ENCODE results near the gene GPR3. TPM values are rescaled to one million over a fixed set of nuclear protein-coding genes. Genes with fewer than 3 reads are reported as not detected.

The GPR3 gene
- total and polyA plus RNA-seq, 9 donors = 0.18 to 1.1 (median 0.84) TPM

DNA sequence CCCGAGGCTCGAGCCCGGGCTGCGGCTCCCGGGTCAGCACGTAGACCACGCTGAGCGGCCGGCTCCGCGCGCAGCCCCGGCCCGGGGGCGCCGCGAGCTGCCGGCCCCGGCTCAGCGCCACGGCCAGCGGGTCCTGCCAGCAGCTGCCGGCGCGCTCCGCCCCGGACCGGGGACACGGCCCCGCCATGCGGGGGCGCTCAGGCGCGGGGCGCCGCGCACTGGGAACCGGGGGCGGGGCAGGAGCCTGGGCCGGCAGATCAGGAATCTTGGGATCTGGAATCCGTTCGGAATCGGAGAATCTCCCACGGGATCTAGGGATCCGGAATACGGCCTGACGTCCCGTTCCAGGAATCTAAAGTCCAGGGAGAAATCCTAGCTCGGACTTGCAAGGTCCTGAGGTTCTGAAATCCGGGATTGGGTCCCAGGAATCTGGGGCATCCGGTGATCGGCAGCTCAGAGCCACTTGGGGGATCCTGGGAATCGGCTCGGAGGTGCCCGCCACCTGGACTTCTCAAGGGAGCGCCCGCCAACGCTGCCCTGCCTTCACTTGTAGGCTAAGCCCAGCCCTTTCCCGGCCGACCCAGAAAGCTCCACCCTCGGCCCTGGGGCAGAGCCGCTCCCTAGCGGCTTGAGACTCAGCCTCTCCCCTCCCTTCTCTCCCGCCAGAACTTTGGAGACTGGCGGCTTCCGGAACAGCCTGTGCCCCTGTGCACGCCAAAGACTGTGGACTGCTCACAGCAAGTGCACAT is 25.8 kb upstream of the GPR3 start, which contains the start of gene MAP3K6:
Gene MAP3K6, minus strand, starts transcription at position 551 of the 749 bp plus-strand sequence. Its CDS starts 364 bp downstream, at position 187.
- DNase-seq = peak; percentile 87
- WGBS (ENCODE audit: insufficient coverage) = under 1% methylated on average over 66 of the region's 67 CpGs
- H3K36me3 ChIP-seq (ENCODE audit: control insufficient read depth, insufficient read depth, low read length) = peaks cover 24% of the 10 kb centered on the region
- peak within 1 kb of the TSS; percentile 99 for H3K27ac ChIP-seq (ENCODE audit: low read length)
- peaks cover 25% of the 10 kb centered on the region for H3K4me1 ChIP-seq (ENCODE audit: control insufficient read depth, insufficient read depth, low read length)
- no peaks in the 10 kb centered on the region for H3K9me3 ChIP-seq (replicated peaks; ENCODE audit: control insufficient read depth, low read depth, low read length)
- H3K4me3 ChIP-seq (ENCODE audit: low read length) = peak within 1 kb of the TSS; percentile 67
- H3K27me3 ChIP-seq (ENCODE audit: control insufficient read depth, insufficient read depth, low read length) = no peaks in the 10 kb centered on the region

DNA sequence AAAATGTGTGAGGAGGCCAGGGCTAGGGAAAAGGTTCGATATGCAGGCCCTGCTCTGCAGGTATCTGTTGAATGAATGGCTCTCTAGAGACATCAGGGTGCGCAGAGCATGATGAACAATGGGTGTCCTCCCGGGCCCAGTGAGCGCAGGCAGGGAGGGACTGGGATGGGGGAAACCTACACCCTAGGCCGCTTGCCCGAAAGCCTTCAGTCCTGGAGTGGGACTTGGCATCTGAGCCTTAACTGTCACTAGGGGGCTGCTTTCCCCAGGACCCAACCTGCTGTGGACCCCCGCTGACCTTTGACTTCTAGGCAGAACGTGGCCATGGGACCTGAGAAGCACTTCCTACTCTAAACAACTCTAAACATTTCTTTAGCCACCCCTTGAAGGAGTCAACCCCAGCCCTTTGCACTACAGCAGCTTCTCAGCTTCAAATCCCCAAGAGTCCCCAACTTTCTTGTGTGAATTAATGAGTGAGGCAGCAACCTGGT is 25.2 kb upstream of the GPR3 start:
- Histone ChIP-seq H3K27ac (ENCODE audit: low read length) (peak overlapping the region; percentile 87), H3K4me3 (ENCODE audit: low read length) (peak overlapping the region; percentile 42), H3K9me3 (replicated peaks; ENCODE audit: control insufficient read depth, low read depth, low read length) (no peaks in the 10 kb centered on the region), H3K27me3 (ENCODE audit: control insufficient read depth, insufficient read depth, low read length) (no peaks in the 10 kb centered on the region), H3K4me1 (ENCODE audit: control insufficient read depth, insufficient read depth, low read length) (peaks cover 25% of the 10 kb centered on the region), H3K36me3 (ENCODE audit: control insufficient read depth, insufficient read depth, low read length) (peaks cover 21% of the 10 kb centered on the region)
- 33% methylated on average over 6 of the region's 8 CpGs for WGBS (ENCODE audit: insufficient coverage)
- no peak for DNase-seq

DNA sequence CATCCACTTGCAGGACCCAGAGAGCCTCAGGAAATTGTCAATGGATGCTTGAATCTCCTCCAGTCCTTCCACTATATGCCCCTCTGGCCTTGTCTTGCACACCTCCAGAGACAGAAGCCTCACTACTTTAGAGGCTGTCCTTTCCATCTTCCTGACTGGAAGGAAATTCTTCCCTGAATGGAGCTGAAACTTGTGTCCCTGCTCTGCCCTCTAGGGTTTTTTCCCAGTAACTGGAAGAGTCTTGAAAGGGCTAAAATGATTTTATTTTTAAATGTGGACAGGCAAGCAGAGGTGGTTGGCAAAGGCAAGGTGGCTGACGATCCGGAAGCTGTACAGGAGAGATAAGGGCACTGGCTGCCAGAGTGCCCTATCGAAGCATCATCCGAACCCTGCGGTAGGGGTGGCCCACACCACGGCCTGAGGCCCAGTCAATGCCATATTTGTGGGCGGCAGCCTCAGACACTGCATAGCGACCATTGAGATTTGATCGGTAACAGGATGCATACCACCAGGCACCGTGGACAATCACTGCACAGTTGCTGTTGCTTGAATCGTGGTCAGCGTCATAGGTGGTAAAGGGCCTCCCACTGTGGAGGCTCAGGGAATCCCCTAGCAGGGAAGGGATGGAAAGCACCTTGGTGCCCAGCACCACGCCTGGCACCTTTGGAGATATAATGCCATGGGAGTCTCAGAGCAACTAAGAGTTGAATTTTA is 23.4 kb upstream of the GPR3 start:
- WGBS (ENCODE audit: insufficient coverage) = 73% methylated on average over 13 of the region's 13 CpGs
- Histone ChIP-seq H3K4me3 (ENCODE audit: low read length) (no peak overlapping the region), H3K27me3 (ENCODE audit: control insufficient read depth, insufficient read depth, low read length) (peaks cover 2% of the 10 kb centered on the region), H3K36me3 (ENCODE audit: control insufficient read depth, insufficient read depth, low read length) (peaks cover 5% of the 10 kb centered on the region), H3K27ac (ENCODE audit: low read length) (no peak overlapping the region), H3K9me3 (replicated peaks; ENCODE audit: control insufficient read depth, low read depth, low read length) (no peaks in the 10 kb centered on the region), H3K4me1 (ENCODE audit: control insufficient read depth, insufficient read depth, low read length) (peaks cover 25% of the 10 kb centered on the region)
- DNase-seq = no peak

DNA sequence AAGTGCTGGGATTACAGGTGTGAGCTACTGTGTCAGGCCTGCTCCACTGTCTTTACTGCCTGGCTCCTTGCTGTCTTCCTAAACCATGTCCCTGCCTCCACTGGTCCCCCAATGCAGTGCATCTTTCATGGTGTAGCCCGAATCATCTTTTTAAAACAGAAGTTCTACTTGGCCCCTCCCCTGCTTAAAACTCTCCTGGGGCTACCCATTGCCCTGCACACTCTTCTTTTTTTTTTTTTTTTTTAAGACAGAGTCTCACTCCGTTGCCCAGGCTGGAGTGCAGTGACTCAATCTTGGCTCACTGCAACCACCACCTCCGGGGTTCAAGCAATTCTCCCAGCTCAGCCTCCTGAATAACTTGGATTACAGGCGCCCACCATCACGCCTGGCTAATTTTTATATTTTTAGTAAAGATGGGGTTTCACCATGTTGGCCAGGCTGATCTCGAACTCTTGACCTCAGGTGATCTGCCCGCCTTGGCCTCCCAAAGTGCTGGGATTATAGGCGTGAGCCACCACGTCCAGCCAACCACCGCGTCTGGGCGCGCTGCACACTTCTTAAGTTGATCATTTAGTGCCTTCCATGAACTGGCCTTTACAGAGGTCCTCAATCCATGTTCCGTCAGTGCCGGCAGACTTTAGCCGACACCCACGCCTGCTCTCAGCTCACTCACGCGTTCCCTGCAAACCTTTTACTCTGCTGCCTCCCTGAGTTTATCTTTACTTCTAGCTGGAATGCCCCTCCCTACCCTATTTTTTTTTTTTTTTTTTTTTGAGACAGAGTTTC is 20.2 kb upstream of the GPR3 start:
- no peak overlapping the region for H3K4me3 ChIP-seq (ENCODE audit: low read length)
- 79% methylated on average over 11 of the region's 19 CpGs for WGBS (ENCODE audit: insufficient coverage)
- peaks cover 7% of the 10 kb centered on the region for H3K4me1 ChIP-seq (ENCODE audit: control insufficient read depth, insufficient read depth, low read length)
- no peaks in the 10 kb centered on the region for H3K36me3 ChIP-seq (ENCODE audit: control insufficient read depth, insufficient read depth, low read length)
- no peak overlapping the region for H3K27ac ChIP-seq (ENCODE audit: low read length)
- DNase-seq = no peak
- peaks cover 2% of the 10 kb centered on the region for H3K27me3 ChIP-seq (ENCODE audit: control insufficient read depth, insufficient read depth, low read length)
- no peaks in the 10 kb centered on the region for H3K9me3 ChIP-seq (replicated peaks; ENCODE audit: control insufficient read depth, low read depth, low read length)

DNA sequence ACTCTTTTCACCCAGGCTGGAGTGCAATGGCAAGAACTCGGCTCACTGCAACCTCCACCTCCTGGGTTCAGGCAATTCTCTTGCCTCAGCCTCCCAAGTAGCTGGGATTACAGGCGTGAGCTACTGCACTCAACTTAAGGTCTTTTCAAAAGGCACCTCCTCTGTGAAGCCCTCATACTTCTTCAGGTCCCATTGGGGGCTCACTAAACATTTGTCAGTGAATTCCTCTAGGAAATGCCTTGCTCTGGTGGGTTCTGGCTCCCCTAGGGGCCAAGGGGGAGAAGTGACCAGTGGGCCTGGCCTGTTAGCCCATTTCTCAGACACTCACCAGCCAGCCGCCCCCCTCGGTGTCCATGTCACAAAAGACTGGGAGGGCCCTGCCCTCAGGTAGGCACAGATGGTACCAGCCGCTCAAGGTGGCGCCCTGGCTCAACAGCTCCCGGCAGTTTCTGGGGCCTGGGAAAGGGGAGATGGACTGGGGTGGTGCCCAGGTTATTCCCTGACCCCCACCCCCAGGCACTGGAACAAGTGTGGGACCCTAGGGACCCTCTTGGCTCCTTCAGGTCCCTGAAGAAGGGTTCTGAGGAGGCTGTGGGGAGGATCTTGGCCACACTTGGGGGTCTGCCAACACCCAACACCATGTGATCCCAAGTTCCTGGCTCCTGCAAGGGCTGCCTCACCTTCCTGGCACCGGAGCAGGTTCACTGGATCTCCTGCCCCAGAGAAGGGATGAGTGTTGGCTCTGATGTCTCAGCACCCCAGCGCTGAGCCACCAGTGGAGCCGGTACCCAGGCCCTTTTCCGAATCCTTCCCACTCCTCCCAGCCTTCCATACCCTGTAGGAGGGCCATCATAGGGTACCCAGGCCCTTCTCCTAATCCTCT is 19.4 kb upstream of the GPR3 start:
- Histone ChIP-seq H3K27me3 (ENCODE audit: control insufficient read depth, insufficient read depth, low read length) (peaks cover 2% of the 10 kb centered on the region), H3K4me3 (ENCODE audit: low read length) (no peak overlapping the region), H3K36me3 (ENCODE audit: control insufficient read depth, insufficient read depth, low read length) (no peaks in the 10 kb centered on the region), H3K4me1 (ENCODE audit: control insufficient read depth, insufficient read depth, low read length) (peaks cover 4% of the 10 kb centered on the region), H3K9me3 (replicated peaks; ENCODE audit: control insufficient read depth, low read depth, low read length) (no peaks in the 10 kb centered on the region), H3K27ac (ENCODE audit: low read length) (no peak overlapping the region)
- WGBS (ENCODE audit: insufficient coverage) = 88% methylated on average over 6 of the region's 11 CpGs
- no peak for DNase-seq

DNA sequence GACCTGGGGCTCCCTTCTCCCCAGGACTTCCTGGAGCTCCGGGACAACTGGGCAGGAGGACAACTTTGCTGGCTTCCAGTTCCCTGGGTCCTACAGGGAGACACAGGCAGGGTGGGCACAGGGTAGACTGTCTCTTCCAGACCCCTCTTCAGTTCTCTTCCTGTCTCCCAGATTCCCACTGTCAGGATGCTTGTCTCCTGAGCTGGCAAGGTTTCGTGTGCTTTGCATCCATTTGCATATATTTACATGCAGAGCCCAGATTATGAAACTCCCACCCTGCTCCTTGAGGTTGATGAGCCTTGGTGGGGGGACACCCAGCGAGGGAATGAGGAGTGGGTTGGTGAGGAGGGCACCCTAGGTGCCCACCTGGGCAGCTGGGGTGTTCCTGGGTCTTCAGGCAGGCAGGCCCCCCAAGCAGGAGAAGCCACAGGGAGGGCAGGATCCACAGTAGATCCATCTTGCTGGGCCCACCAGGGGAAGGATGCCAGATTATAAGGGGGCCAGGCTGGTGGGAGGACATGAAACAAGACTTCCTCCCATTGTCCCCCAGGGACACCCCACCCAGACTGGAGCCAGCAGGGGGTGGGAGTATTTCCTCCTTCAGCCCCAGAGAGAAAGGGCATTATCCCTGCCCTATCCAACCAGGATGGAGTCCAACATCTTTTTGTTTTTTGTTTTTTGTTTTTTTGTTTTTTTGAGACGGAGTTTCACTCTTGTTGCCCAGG is 17.9 kb upstream of the GPR3 start, which contains the start of gene FCN3:
Gene FCN3, minus strand, starts transcription at position 463 of the 725 bp plus-strand sequence. Its CDS starts 6 bp downstream, at position 457.
- Histone ChIP-seq H3K27me3 (ENCODE audit: control insufficient read depth, insufficient read depth, low read length) (peaks cover 2% of the 10 kb centered on the region), H3K36me3 (ENCODE audit: control insufficient read depth, insufficient read depth, low read length) (no peaks in the 10 kb centered on the region), H3K27ac (ENCODE audit: low read length) (no peak within 1 kb of the TSS), H3K4me1 (ENCODE audit: control insufficient read depth, insufficient read depth, low read length) (peaks cover 4% of the 10 kb centered on the region), H3K9me3 (replicated peaks; ENCODE audit: control insufficient read depth, low read depth, low read length) (no peaks in the 10 kb centered on the region), H3K4me3 (ENCODE audit: low read length) (no peak within 1 kb of the TSS)
- no peak for DNase-seq
- WGBS (ENCODE audit: insufficient coverage) = 79% methylated on average over 3 of the region's 4 CpGs

DNA sequence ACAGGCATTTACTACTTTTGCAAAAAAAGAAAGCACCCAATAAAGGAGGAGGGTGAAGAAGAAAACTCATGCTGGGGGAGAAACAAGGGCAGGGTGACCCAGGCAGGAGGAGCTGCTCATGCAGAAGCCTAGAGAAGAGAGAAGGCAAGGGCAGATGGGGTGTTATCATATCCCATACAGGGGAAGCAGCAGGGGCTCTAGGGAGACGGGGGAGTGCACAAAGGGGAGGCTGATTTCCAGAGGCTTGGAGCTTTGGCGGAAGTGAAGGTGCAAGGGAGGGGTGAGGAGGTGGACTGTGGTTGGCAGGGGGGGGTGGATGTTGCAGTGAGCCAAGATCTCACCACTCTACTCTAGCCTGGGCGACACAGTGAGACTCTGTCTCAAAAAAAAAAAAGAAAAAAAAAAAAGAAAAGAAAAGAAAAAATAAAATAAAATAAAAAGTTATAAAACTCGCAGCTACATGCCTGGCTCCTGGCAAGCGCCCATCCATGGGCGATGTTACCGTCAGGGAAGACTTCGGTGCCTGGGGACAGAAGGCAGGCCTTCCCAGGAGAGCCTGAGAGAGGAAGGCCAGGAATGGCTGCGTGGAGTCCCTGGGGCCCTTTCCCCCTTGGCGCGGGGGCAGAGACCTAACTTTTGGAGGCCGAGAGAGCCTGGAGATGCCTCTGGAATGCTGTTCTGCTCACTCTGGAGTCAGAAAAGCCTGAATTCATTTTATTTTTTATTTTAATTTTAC is 14.5 kb upstream of the GPR3 start:
- no peaks in the 10 kb centered on the region for H3K9me3 ChIP-seq (replicated peaks; ENCODE audit: control insufficient read depth, low read depth, low read length)
- 80% methylated on average over 6 of the region's 12 CpGs for WGBS (ENCODE audit: insufficient coverage)
- H3K4me1 ChIP-seq (ENCODE audit: control insufficient read depth, insufficient read depth, low read length) = peaks cover 15% of the 10 kb centered on the region
- H3K27me3 ChIP-seq (ENCODE audit: control insufficient read depth, insufficient read depth, low read length) = peaks cover 2% of the 10 kb centered on the region
- no peak overlapping the region for H3K27ac ChIP-seq (ENCODE audit: low read length)
- no peaks in the 10 kb centered on the region for H3K36me3 ChIP-seq (ENCODE audit: control insufficient read depth, insufficient read depth, low read length)
- DNase-seq = no peak
- no peak overlapping the region for H3K4me3 ChIP-seq (ENCODE audit: low read length)

- H3K27me3 ChIP-seq (ENCODE audit: control insufficient read depth, insufficient read depth, low read length) = no peaks in the 10 kb centered on the region
- no peaks in the 10 kb centered on the region for H3K9me3 ChIP-seq (replicated peaks; ENCODE audit: control insufficient read depth, low read depth, low read length)
- H3K36me3 ChIP-seq (ENCODE audit: control insufficient read depth, insufficient read depth, low read length) = no peaks in the 10 kb centered on the region
- H3K4me3 ChIP-seq (ENCODE audit: low read length) = no peak overlapping the region
- DNase-seq = no peak
- H3K4me1 ChIP-seq (ENCODE audit: control insufficient read depth, insufficient read depth, low read length) = peaks cover 15% of the 10 kb centered on the region
- H3K27ac ChIP-seq (ENCODE audit: low read length) = no peak overlapping the region
- 73% methylated on average over 10 of the region's 11 CpGs for WGBS (ENCODE audit: insufficient coverage)
Observed at GRCh38 chr1:27379564-27380122, 12.8 kb upstream of the GPR3 start.
